ENCODE results near the gene GRHL1. TPM values are rescaled to one million over a fixed set of nuclear protein-coding genes. Genes with fewer than 3 reads are reported as not detected.
A peak's percentile ranks its signal among the peaks of the same experiment; 100 is the strongest.
"Not testable (repeated sequence)": the region's sequence is repeated elsewhere in the genome, so short reads cannot be mapped to it uniquely, and the experiment has no call there.

Gene GRHL1
- total RNA-seq, 1 donor from 2014 or later: 1.1 TPM

- intact Hi-C loops (cut with DNase I): not testable (repeated sequence)
- DNase-seq (ENCODE audit: low spot score): peak; percentile 20
These were observed 64.0 kb downstream of the GRHL1 start for GRCh38 chr2:10015376-10015989.

GRCh38 chr2:10016001-10016801 is 64.7 kb downstream of the GRHL1 start:
- DNase-seq (ENCODE audit: low spot score): peak; percentile 31
- intact Hi-C loops (cut with DNase I): no loop called here

GRCh38 chr2:10016802-10017258 is 65.3 kb downstream of the GRHL1 start:
- DNase-seq (ENCODE audit: low spot score): no peak
- intact Hi-C loops (cut with DNase I): no loop called here

- DNase-seq (ENCODE audit: low spot score): no peak
- intact Hi-C loops (cut with DNase I): no loop called here
These were observed 65.9 kb downstream of the GRHL1 start for GRCh38 chr2:10017313-10017941.

GRCh38 chr2:10019174-10019573 is 67.7 kb downstream of the GRHL1 start:
- no peak for DNase-seq (ENCODE audit: low spot score)
- intact Hi-C loops (cut with DNase I): no loop called here

- DNase-seq (ENCODE audit: low spot score): no peak
- intact Hi-C loops (cut with DNase I): no loop called here
These were observed 68.3 kb downstream of the GRHL1 start for GRCh38 chr2:10019602-10020400.

GRCh38 chr2:10022041-10022421 is 70.5 kb downstream of the GRHL1 start:
- DNase-seq (ENCODE audit: low spot score): no peak
- intact Hi-C loops (cut with DNase I): no loop called here

- DNase-seq (ENCODE audit: low spot score): no peak
- intact Hi-C loops (cut with DNase I): no loop called here
These were observed 71.0 kb downstream of the GRHL1 start for GRCh38 chr2:10022445-10022844.

- intact Hi-C loops (cut with DNase I): no loop called here
These were observed 71.6 kb downstream of the GRHL1 start for GRCh38 chr2:10022966-10023662.

GRCh38 chr2:10026940-10027569 is 75.6 kb downstream of the GRHL1 start:
- DNase-seq (ENCODE audit: low spot score): no peak
- intact Hi-C loops (cut with DNase I): no loop called here

More at GRCh38 chr2:10022966-10023662, 71.6 kb downstream of the GRHL1 start:
- no peak for DNase-seq (ENCODE audit: low spot score)

- intact Hi-C loops (cut with DNase I): no loop called here
- DNase-seq (ENCODE audit: low spot score): no peak
These were observed 76.3 kb downstream of the GRHL1 start for GRCh38 chr2:10027660-10028330.

- intact Hi-C loops (cut with DNase I): no loop called here
- DNase-seq (ENCODE audit: low spot score): no peak
These were observed 77.0 kb downstream of the GRHL1 start for GRCh38 chr2:10028407-10028987.

GRCh38 chr2:10028988-10029874 is 77.7 kb downstream of the GRHL1 start:
- intact Hi-C loops (cut with DNase I): no loop called here
- DNase-seq (ENCODE audit: low spot score): peak; percentile 90

GRCh38 chr2:10029875-10030223 is 78.4 kb downstream of the GRHL1 start:
- intact Hi-C loops (cut with DNase I): no loop called here
- no peak for DNase-seq (ENCODE audit: low spot score)

GRCh38 chr2:10030311-10030736 is 78.8 kb downstream of the GRHL1 start:
- intact Hi-C loops (cut with DNase I): no loop called here
- DNase-seq (ENCODE audit: low spot score): no peak

GRCh38 chr2:10030798-10031197 is 79.3 kb downstream of the GRHL1 start:
- DNase-seq (ENCODE audit: low spot score); intact Hi-C loops (cut with DNase I): not testable (repeated sequence)
